Jurkat, Clone E6-1 (cell line): ENCODE measurements around the gene FRRS1L.

Source experiments
- DNase-seq: peaks from one replicate; pipeline ENCODE4 v3.0.0-alpha.2; 2011; ENCODE audit warnings: low read depth, low spot score
- H3K4me3 ChIP-seq: 2 replicates; pipeline ENCODE4 v1.5.1; 2011; ENCODE audit warnings: mild to moderate bottlenecking, low read length, control low read depth, moderate library complexity

The FRRS1L gene

DNA sequence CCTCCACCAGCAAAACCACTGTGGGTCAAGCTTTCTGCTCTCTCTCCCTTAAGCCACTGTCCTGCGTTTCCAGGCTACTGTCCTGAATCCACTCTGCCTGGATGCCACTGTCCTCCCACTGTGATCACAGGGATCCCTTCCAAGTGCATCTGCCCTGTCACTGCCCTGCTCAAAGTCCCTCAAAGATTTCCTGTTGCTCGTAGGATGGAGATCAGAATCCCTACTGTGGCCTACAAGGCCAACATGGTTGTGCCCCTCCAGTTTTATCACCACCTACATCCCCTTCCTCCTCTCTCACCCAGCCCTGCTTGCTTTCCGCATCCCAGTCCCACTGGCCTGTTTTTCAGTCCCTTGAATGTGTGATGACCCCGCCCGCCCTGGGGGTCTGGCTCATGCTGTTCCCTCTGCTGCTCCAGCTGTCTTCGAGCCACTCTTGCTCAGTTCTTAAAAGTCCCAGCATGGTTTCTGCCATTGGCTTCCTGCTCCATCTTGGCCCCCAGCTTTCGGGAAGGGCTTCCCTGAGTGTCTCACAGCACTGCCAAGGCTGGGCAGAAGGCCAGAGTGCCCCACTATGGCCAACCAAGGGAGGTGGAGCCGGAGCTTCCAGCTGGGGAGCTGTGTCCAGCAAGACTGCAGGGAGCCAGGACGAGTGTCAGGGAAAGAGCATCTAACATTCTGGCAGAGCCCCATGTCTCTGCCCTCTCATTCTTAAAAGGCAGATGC lies 12.9 kb upstream of the FRRS1L start:
- no peak for DNase-seq

DNA sequence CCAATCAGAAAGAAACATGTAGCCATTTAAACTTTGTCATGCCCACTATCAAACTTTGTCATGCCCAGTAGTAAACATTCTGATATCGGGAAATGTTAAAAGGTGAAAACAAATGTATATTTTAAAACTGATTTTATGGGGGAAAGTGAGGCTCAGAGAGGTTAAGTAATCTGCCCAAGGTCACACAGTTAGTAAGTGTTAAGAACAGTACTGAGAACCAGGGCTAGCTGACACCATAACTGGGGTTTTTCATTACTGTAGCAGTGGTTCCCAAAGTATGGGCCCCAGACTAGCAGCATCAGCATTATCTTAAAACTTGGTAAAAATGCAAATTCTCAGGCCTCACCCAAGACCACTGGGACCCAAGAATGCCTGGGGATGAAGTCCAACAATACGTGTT lies 9.9 kb upstream of the FRRS1L start:
- no peak overlapping the region for H3K4me3 ChIP-seq
- DNase-seq, result no peak

More for the DNA sequence above, 12.9 kb upstream of the FRRS1L start:
- no peak overlapping the region for H3K4me3 ChIP-seq

GRCh38 chr9:109176386-109176785 lies 9.3 kb upstream of the FRRS1L start:
- no peak for DNase-seq
- H3K4me3 ChIP-seq, result no peak overlapping the region

DNA sequence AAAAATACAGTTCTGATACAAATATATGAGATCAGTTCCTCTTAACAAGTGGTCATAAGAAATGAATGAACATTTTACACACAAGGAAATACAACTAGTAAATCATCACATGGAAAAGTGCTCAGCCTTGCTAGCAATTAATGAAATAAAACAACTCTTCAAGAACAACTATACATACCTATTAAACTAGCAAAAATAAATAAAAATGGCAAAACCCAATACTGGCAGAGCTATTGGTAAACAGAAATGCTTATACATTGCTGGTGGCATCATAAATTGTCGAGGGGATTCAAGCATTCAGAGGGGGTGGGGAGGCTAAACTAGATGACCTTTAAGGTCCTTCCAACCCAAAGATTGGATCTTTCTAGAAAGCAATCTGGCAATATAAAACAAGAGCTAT lies 5.9 kb upstream of the FRRS1L start:
- DNase-seq, result no peak
- H3K4me3 ChIP-seq, result no peak overlapping the region

GRCh38 chr9:109171926-109172325 lies 4.9 kb upstream of the FRRS1L start:
- no peak overlapping the region for H3K4me3 ChIP-seq
- DNase-seq, result no peak

- DNase-seq, result no peak
- no peak overlapping the region for H3K4me3 ChIP-seq
Observed at GRCh38 chr9:109168170-109168569, 1.1 kb upstream of the FRRS1L start.

DNA sequence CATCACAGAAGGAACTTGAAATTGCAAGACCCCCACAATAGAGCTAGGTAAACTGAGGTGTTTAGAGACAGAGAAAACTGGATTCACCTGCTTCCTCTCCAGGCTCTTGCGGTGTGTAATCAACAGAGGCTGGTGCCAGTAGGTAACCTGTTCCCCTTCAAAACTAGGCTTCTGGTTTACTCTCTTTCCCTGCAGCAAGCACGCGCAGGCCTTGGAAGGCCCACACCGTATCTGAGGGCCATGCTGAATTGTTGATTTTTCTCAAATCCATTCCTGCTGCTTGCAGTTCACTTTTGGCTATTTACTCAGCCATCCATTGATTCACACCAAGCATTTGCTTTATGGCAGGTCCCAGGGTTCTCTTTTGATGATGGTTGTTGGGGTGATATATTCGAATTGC lies 667 bp upstream of the FRRS1L start:
- H3K4me3 ChIP-seq, result no peak overlapping the region
- DNase-seq, result no peak

- H3K4me3 ChIP-seq, result no peak overlapping the region
- DNase-seq, result no peak
Observed at GRCh38 chr9:109166171-109166770, 778 bp downstream of the FRRS1L start.

DNA sequence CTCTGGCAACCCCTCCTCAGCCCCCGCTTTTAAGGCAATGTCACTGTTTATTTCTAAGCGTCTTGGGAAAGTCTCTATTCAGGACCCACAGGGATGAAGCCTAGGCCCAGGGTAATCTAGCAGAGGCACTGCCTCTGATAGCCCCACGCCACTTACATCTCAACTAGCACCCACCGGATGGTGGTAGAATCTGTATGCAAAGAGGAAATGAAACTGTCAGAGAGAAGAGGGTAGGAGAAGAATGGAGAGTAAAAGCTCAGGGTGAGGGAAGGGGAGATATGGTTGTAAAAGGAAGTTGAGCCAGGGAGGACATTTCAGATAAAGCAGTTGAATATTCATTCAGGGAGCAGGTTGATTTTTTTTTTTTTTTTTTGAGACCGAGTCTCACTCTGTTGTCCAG lies 3.0 kb downstream of the FRRS1L start:
- no peak for DNase-seq
- no peak overlapping the region for H3K4me3 ChIP-seq

GRCh38 chr9:109163194-109163593 lies 3.9 kb downstream of the FRRS1L start:
- H3K4me3 ChIP-seq, result no peak overlapping the region
- no peak for DNase-seq

DNA sequence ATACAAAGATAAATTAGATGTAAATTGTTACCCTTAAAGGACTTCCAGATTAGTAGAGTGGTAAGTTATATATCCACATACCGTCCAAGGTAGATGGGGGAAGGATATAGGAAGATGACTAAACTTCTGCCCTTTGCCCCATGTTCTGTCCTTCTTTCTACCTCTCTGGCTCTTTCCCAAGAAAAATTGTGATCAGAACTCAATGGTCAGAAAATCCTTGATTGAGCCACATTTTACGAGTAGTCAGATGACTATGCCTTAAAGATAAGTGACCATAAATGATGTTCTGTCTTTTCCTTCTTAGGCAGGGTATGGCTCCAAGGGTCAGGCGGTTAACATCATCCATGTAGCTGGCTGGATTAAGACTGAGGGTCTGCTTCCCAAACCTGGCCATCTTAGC lies 4.4 kb downstream of the FRRS1L start:
- H3K4me3 ChIP-seq, result no peak overlapping the region
- no peak for DNase-seq

DNA sequence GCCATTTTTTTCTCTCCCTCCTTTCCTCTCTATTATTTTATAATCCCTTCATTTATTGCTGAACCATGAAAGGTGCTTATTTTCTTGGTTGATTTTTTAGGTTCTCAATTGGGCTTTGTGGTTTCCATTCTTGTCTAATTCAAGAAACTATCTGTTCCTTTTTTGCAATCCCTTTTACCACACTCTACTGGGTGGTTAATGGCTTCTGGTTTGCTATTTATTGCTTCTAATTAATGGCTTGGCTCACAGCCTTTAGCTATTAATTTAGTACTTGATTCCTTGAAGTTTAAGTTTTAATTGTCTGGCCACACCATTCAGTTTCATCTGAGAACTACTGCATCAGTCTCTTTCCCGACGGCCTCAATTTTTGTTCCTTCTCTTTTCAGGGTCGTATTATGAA lies 5.6 kb downstream of the FRRS1L start:
- no peak for DNase-seq
- H3K4me3 ChIP-seq, result no peak overlapping the region

- no peak overlapping the region for H3K4me3 ChIP-seq
- no peak for DNase-seq
Observed at GRCh38 chr9:109159583-109159982, 7.5 kb downstream of the FRRS1L start.

DNA sequence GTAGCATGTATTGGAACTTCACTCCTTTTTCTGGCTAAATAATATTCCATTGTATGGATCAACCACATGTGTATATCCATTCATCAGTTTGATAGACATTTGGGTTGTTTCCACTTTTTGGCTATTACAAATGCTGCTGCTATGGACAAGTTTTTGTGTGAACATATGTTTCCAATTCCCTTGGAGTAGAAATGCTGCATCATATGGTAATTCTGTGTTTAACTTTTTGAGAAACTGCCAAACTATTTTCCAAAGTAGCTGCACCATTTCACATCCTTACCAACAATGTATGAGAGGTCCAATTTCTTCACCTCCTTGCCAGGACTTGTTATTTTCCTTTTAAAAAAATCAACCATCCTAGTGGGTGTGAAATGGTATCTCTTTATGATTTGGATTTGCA lies 8.4 kb downstream of the FRRS1L start:
- no peak overlapping the region for H3K4me3 ChIP-seq
- no peak for DNase-seq

DNA sequence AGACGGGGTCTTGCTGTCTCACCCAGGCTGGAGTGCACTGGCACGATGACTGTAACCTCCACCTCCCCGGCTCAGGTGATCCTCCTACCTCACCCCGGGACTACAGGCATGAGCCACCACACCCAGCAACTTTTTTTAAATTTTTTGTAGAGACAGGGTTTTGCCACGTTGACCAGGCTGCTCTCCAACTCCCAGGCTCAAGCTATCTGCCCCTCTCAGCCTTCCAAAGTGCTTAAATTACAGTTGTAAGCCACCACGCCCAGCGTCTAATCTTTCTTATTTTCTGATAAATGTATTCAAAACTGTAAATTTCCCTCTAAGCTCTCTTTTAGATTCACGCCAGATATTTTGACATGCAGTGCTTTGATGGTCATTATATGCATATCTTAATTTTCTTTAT lies 10.3 kb downstream of the FRRS1L start:
- DNase-seq, result no peak
- H3K4me3 ChIP-seq, result no peak overlapping the region

GRCh38 chr9:109150925-109151545 lies 16.0 kb downstream of the FRRS1L start:
- no peak for DNase-seq
- H3K4me3 ChIP-seq, result no peak overlapping the region

DNA sequence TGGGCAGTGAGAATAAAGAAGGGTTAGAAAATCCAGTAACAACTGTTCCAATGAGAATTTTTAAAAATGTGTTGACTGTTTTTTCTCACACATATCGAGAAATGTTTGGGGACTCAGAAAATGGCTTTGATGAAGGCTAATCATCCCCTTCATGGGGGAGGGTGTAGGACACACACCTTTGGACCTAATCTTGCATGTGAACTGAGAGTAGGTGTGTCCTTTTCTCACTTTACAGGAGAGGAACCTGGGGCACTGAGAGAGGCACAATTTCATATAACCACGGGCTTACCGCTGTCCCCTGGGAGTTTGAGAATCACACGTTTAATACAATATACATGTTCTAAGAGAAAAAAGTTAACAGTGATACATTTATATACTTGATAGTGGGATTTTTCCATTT lies 17.3 kb downstream of the FRRS1L start:
- no peak for DNase-seq
- no peak overlapping the region for H3K4me3 ChIP-seq

- no peak overlapping the region for H3K4me3 ChIP-seq
- DNase-seq, result no peak
Observed at GRCh38 chr9:109149089-109149488, 18.0 kb downstream of the FRRS1L start.

DNA sequence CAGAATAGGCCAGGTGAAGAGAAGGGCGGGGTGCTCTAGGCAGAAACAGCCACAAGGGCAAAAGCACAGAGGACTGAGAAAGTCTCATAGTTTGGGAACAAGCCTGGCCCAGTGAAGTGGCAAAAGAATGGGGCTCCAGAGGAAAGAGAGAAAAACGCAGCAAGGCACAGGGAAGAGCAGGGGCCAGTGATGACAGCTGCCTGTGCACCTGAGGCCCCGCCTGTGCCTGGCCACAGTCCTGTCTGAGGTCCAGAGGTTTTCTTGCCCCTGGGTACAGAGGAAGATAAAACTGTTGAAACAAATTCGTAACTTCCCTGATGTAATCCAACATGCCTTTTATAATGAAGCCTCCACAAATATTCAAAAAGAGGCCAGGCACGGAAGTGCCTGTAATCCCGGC lies 22.0 kb downstream of the FRRS1L start:
- no peak for DNase-seq
- H3K4me3 ChIP-seq, result no peak overlapping the region

DNA sequence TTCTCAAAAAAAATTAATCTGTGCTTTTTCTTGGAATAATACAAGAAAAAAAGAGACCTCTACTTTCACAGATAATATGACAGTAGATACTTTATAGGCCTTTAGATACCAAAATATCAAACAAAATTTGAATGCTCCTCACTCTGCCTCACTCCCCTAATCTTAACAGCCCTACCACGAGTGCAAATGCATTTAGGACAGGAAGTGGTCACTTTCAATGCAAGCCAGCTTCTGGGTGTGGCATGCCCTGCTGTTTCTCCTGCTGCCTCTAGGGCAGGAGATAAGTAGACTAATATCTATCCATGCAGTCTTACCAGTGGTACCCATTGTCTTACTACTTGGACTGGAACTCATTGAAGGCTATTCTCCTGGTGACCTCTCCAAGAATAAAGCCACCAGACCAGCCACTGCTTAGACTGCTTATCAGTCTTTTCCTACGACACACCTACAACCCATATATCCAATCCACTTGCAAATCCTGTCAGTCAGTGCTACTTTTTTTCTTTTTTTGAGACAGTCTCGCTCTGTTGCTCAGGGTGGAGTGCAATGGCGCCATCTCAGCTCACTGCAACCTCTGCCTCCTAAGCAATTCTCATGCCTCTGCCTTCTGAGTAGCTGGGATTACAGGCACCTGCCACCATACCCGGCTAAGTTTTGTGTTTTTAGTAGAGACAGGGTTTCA lies 23.0 kb downstream of the FRRS1L start:
- DNase-seq, result peak; percentile 48
- no peak overlapping the region for H3K4me3 ChIP-seq
